Measurements from ENCODE around the gene PODNL1. TPM values are rescaled to one million over a fixed set of nuclear protein-coding genes. Genes with fewer than 3 reads are reported as not detected.
A peak's percentile ranks its signal among the peaks of the same experiment; 100 is the strongest.

PODNL1 gene
- total RNA-seq, 5 donors from 2014 or later (not counting 1 experiment from before 2014, with no cell fraction given): 0.09 TPM; not detected in 4

- no peak overlapping the region for H3K4me3 Mint-ChIP-seq
- Histone ChIP-seq H3K36me3 (ENCODE audit: control insufficient read depth in 2 of 2, extremely low read depth in 1 of 2, insufficient read depth in 1 of 2, low read length in 1 of 2) (peaks cover 30 to 71% of the 10 kb centered on the region in 2 donors), H3K4me1 (ENCODE audit: control insufficient read depth in 1 of 2, extremely low read depth in 1 of 2, insufficient read depth in 2 of 2, low read length in 2 of 2) (peaks cover 0 to 5% of the 10 kb centered on the region in 2 experiments), H3K27me3 (replicated peaks in 1 of 2; ENCODE audit: control insufficient read depth in 2 of 2, extremely low read depth in 1 of 2, insufficient read depth in 2 of 2, low read length in 1 of 2) (no peaks in the 10 kb centered on the region), H3K27ac (ENCODE audit: low read length) (no peak overlapping the region), H3K4me3 (ENCODE audit: control insufficient read depth in 1 of 2, extremely low read depth in 1 of 2, low read length in 1 of 2) (no peak overlapping the region), H3K9me3 (no peaks in the 10 kb centered on the region)
- H3K4me1 Mint-ChIP-seq: peaks cover 0 to 3% (median 0%) of the 10 kb centered on the region in 3 donors
- H3K27me3 Mint-ChIP-seq: no peaks in the 10 kb centered on the region
- DNase-seq (no peak), ATAC-seq (replicated peaks in 1 of 4) (no peak)
- ChIA-PET POLR2A (no interaction called here), CTCF (interaction anchor here (0.6 to 0.7 kb wide), 4 partner anchors 37 to 91 kb away, joined by 3 to 9 read pairs (median 3); no protein-coding TSS in a partner anchor)
- WGBS (ENCODE audit: insufficient coverage): 86% methylated on average over 32 of the region's 55 CpGs
- H3K36me3 Mint-ChIP-seq: peaks cover 23% of the 10 kb centered on the region
- no peak overlapping the region for H3K27ac Mint-ChIP-seq
- no peaks in the 10 kb centered on the region for H3K9me3 Mint-ChIP-seq
These were observed 23.8 kb upstream of the PODNL1 start for GRCh38 chr19:13961826-13962698.

GRCh38 chr19:13960863-13961784 is 22.9 kb upstream of the PODNL1 start:
- Mint-ChIP-seq H3K9me3 (no peaks in the 10 kb centered on the region), H3K36me3 (peaks cover 28% of the 10 kb centered on the region), H3K4me3 (no peak overlapping the region), H3K4me1 (peaks cover 0 to 4% (median 0%) of the 10 kb centered on the region in 3 donors), H3K27me3 (no peaks in the 10 kb centered on the region), H3K27ac (no peak overlapping the region)
- Histone ChIP-seq H3K9me3 (no peaks in the 10 kb centered on the region), H3K36me3 (ENCODE audit: control insufficient read depth in 2 of 2, extremely low read depth in 1 of 2, insufficient read depth in 1 of 2, low read length in 1 of 2) (peaks cover 33 to 71% of the 10 kb centered on the region in 2 donors), H3K4me3 (ENCODE audit: control insufficient read depth in 1 of 2, extremely low read depth in 1 of 2, low read length in 1 of 2) (no peak overlapping the region), H3K27me3 (replicated peaks in 1 of 2; ENCODE audit: control insufficient read depth in 2 of 2, extremely low read depth in 1 of 2, insufficient read depth in 2 of 2, low read length in 1 of 2) (no peaks in the 10 kb centered on the region), H3K27ac (ENCODE audit: low read length) (no peak overlapping the region), H3K4me1 (ENCODE audit: control insufficient read depth in 1 of 2, extremely low read depth in 1 of 2, insufficient read depth in 2 of 2, low read length in 2 of 2) (peaks cover 0 to 5% of the 10 kb centered on the region in 2 experiments)
- DNase-seq: peak in 1 of 35 experiments; percentile 35
- ATAC-seq (replicated peaks in 1 of 4): no peak
- CTCF ChIA-PET: interaction anchor here (0.6 to 0.7 kb wide), 2 partner anchors 38 to 82 kb away, joined by 3 read pairs; no protein-coding TSS in a partner anchor
- 98% methylated on average over 22 of the region's 39 CpGs for WGBS (ENCODE audit: insufficient coverage)
- POLR2A ChIA-PET: no interaction called here

DNA sequence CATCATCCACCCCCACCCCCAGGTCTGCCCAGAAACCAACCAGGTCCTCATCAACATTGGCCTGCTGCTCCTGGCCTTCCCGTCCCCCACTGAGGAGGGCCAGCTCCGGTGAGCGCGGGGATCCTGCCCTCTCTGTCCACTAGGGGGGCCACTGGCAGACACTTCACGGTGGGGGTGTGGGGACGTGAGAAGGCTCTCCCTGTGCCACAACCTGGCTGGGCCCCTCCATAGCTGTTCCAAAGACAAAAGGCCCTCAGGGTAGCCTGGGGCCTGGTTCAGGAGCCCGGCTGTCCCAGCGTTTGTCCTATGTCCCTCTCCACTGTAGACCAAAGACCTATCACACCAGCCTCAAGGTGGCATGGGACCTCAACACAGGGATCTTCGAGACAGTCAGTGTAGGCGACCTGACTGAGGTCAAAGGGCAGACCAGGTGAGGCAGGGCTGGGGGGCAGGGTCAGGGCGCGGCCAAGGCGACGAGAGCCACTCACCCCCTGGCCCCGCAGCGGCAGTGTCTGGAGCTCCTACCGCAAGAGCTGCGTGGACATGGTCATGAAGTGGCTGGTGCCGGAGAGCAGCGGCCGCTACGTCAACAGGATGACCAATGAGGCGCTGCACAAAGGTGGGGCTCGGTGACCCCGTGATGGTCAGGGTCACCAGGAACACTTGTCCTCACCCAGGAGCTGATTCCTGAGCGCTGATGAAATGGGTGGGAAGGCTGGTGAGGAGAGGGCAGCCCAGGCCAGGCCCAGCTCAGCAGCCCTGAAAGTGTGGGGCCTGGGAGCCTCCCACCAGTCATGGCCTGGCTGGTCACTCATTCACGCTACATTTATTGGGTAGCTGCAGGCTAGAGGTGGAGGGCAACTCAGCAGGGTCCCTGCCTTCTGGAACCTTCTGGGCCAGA is 22.0 kb upstream of the PODNL1 start:
- 95% methylated on average over 21 of the region's 27 CpGs for WGBS (ENCODE audit: insufficient coverage)
- ATAC-seq (replicated peaks in 1 of 4) (peak; percentile 21 to 60 (median 40)), DNase-seq (peak in 8 of 35 experiments; percentile 22 to 47 (median 34))
- ChIA-PET CTCF (interaction anchor here (0.6 to 0.7 kb wide), 2 partner anchors 42 to 170 kb away, joined by 3 read pairs; no protein-coding TSS in a partner anchor), POLR2A (no interaction called here)
- Mint-ChIP-seq H3K27me3 (no peaks in the 10 kb centered on the region), H3K27ac (no peak overlapping the region), H3K4me3 (no peak overlapping the region), H3K9me3 (no peaks in the 10 kb centered on the region), H3K4me1 (peaks cover 0 to 4% (median 0%) of the 10 kb centered on the region in 3 donors), H3K36me3 (peaks cover 31% of the 10 kb centered on the region)
- H3K27me3 ChIP-seq (replicated peaks in 1 of 2; ENCODE audit: control insufficient read depth in 2 of 2, extremely low read depth in 1 of 2, insufficient read depth in 2 of 2, low read length in 1 of 2): no peaks in the 10 kb centered on the region
- H3K4me1 ChIP-seq (ENCODE audit: control insufficient read depth in 1 of 2, extremely low read depth in 1 of 2, insufficient read depth in 2 of 2, low read length in 2 of 2): peaks cover 0 to 10% of the 10 kb centered on the region in 2 experiments
- H3K4me3 ChIP-seq (ENCODE audit: control insufficient read depth in 1 of 2, extremely low read depth in 1 of 2, low read length in 1 of 2): no peak overlapping the region
- H3K9me3 ChIP-seq: no peaks in the 10 kb centered on the region
- H3K27ac ChIP-seq (ENCODE audit: low read length): no peak overlapping the region
- peaks cover 31 to 73% of the 10 kb centered on the region in 2 donors for H3K36me3 ChIP-seq (ENCODE audit: control insufficient read depth in 2 of 2, extremely low read depth in 1 of 2, insufficient read depth in 1 of 2, low read length in 1 of 2)

- no peaks in the 10 kb centered on the region for H3K27me3 Mint-ChIP-seq
- ChIA-PET CTCF (interaction anchor here (0.6 to 0.7 kb wide), 2 partner anchors 41 to 169 kb away, joined by 3 read pairs; no protein-coding TSS in a partner anchor), POLR2A (no interaction called here)
- Histone ChIP-seq H3K27ac (ENCODE audit: low read length) (no peak overlapping the region), H3K9me3 (no peaks in the 10 kb centered on the region), H3K36me3 (ENCODE audit: control insufficient read depth in 2 of 2, extremely low read depth in 1 of 2, insufficient read depth in 1 of 2, low read length in 1 of 2) (peaks cover 33 to 72% of the 10 kb centered on the region in 2 donors), H3K4me1 (ENCODE audit: control insufficient read depth in 1 of 2, extremely low read depth in 1 of 2, insufficient read depth in 2 of 2, low read length in 2 of 2) (peaks cover 0 to 13% of the 10 kb centered on the region in 2 experiments), H3K27me3 (replicated peaks in 1 of 2; ENCODE audit: control insufficient read depth in 2 of 2, extremely low read depth in 1 of 2, insufficient read depth in 2 of 2, low read length in 1 of 2) (no peaks in the 10 kb centered on the region), H3K4me3 (ENCODE audit: control insufficient read depth in 1 of 2, extremely low read depth in 1 of 2, low read length in 1 of 2) (no peak overlapping the region)
- H3K4me3 Mint-ChIP-seq: no peak overlapping the region
- DNase-seq (no peak), ATAC-seq (replicated peaks in 1 of 4) (no peak)
- no peak overlapping the region for H3K27ac Mint-ChIP-seq
- no peaks in the 10 kb centered on the region for H3K9me3 Mint-ChIP-seq
- 94% methylated on average over 29 of the region's 41 CpGs for WGBS (ENCODE audit: insufficient coverage)
- H3K36me3 Mint-ChIP-seq: peaks cover 25% of the 10 kb centered on the region
- peaks cover 0 to 7% (median 4%) of the 10 kb centered on the region in 3 donors for H3K4me1 Mint-ChIP-seq
These were observed 21.1 kb upstream of the PODNL1 start for GRCh38 chr19:13959141-13959961.

DNA sequence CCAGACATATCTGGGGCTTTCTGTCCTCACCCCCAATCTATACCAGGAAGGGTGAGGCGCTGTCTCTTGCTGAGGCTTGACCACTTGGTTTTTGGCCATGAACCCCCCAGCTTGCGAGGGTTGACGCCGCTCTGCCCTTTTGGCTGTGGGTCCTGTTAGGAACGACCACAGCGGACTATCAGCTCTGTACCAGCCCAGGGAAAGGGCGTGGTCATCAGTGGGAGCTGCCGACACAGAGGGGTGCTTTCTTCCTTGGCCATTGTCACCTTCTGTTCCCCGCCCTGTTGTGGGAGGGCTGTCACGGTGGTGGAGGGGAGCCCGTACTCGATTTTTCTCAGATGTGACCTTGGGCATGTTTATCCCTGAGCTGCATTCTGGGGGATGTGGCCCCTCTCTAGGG is 19.8 kb upstream of the PODNL1 start:
- no peaks in the 10 kb centered on the region for H3K9me3 Mint-ChIP-seq
- no peaks in the 10 kb centered on the region for H3K27me3 Mint-ChIP-seq
- CTCF ChIA-PET: no interaction called here
- Histone ChIP-seq H3K36me3 (ENCODE audit: control insufficient read depth in 2 of 2, extremely low read depth in 1 of 2, insufficient read depth in 1 of 2, low read length in 1 of 2) (peaks cover 24 to 79% of the 10 kb centered on the region in 2 donors), H3K4me1 (ENCODE audit: control insufficient read depth in 1 of 2, extremely low read depth in 1 of 2, insufficient read depth in 2 of 2, low read length in 2 of 2) (peaks cover 6 to 26% of the 10 kb centered on the region in 2 experiments), H3K27me3 (replicated peaks in 1 of 2; ENCODE audit: control insufficient read depth in 2 of 2, extremely low read depth in 1 of 2, insufficient read depth in 2 of 2, low read length in 1 of 2) (no peaks in the 10 kb centered on the region), H3K9me3 (no peaks in the 10 kb centered on the region), H3K27ac (ENCODE audit: low read length) (no peak overlapping the region), H3K4me3 (ENCODE audit: control insufficient read depth in 1 of 2, extremely low read depth in 1 of 2, low read length in 1 of 2) (no peak overlapping the region)
- WGBS (ENCODE audit: insufficient coverage): 93% methylated on average over 10 of the region's 12 CpGs
- H3K4me3 Mint-ChIP-seq: no peak overlapping the region
- H3K4me1 Mint-ChIP-seq: peaks cover 5 to 17% (median 17%) of the 10 kb centered on the region in 3 donors
- POLR2A ChIA-PET: no interaction called here
- ATAC-seq (replicated peaks in 1 of 4) (no peak), DNase-seq (no peak)
- H3K27ac Mint-ChIP-seq: no peak overlapping the region
- H3K36me3 Mint-ChIP-seq: peaks cover 25% of the 10 kb centered on the region

Measured in T-cell (primary cell).